ENCODE measurements around the gene ANXA4.

Gene ANXA4

GRCh38 chr2:69740502-69740951 is 1.4 kb upstream of the ANXA4 start:
- Histone ChIP-seq H3K27me3 (ENCODE audit: insufficient read depth, poor library complexity, severe bottlenecking) (no peaks in the 10 kb centered on the region), H3K36me3 (ENCODE audit: low read depth) (no peaks in the 10 kb centered on the region), H3K9me3 (ENCODE audit: severe bottlenecking) (no peaks in the 10 kb centered on the region), H3K4me1 (ENCODE audit: insufficient read depth, poor library complexity, severe bottlenecking) (peaks cover 6% of the 10 kb centered on the region), H3K4me3 (ENCODE audit: severe bottlenecking) (peak overlapping the region; percentile 76), H3K27ac (ENCODE audit: poor library complexity, severe bottlenecking) (peak overlapping the region; percentile 86)
- DNase-seq (ENCODE audit: low spot score) (no peak), ATAC-seq (ENCODE audit: low read depth) (no peak)
- no peak for TF ChIP-seq CTCF (IDR thresholded peaks at IDR 0.05; ENCODE audit: poor library complexity, severe bottlenecking)

- no peaks in the 10 kb centered on the region for H3K36me3 ChIP-seq (ENCODE audit: low read depth)
- H3K9me3 ChIP-seq (ENCODE audit: severe bottlenecking) = no peaks in the 10 kb centered on the region
- peaks cover 6% of the 10 kb centered on the region for H3K4me1 ChIP-seq (ENCODE audit: insufficient read depth, poor library complexity, severe bottlenecking)
- DNase-seq (ENCODE audit: low spot score) = no peak
- peak overlapping the region; percentile 76 for H3K4me3 ChIP-seq (ENCODE audit: severe bottlenecking)
- no peaks in the 10 kb centered on the region for H3K27me3 ChIP-seq (ENCODE audit: insufficient read depth, poor library complexity, severe bottlenecking)
- peak overlapping the region; percentile 86 for H3K27ac ChIP-seq (ENCODE audit: poor library complexity, severe bottlenecking)
- TF ChIP-seq CTCF (IDR thresholded peaks at IDR 0.05; ENCODE audit: poor library complexity, severe bottlenecking) = peak; percentile 16
- peak; percentile 63 for ATAC-seq (ENCODE audit: low read depth)
These were observed 732 bp upstream of the ANXA4 start for GRCh38 chr2:69741229-69741574.

- no peak for TF ChIP-seq CTCF (IDR thresholded peaks at IDR 0.05; ENCODE audit: poor library complexity, severe bottlenecking)
- ATAC-seq (ENCODE audit: low read depth) (peak; percentile 34), DNase-seq (ENCODE audit: low spot score) (no peak)
- Histone ChIP-seq H3K9me3 (ENCODE audit: severe bottlenecking) (no peaks in the 10 kb centered on the region), H3K27me3 (ENCODE audit: insufficient read depth, poor library complexity, severe bottlenecking) (no peaks in the 10 kb centered on the region), H3K36me3 (ENCODE audit: low read depth) (no peaks in the 10 kb centered on the region), H3K27ac (ENCODE audit: poor library complexity, severe bottlenecking) (peak overlapping the region; percentile 86), H3K4me1 (ENCODE audit: insufficient read depth, poor library complexity, severe bottlenecking) (peaks cover 6% of the 10 kb centered on the region), H3K4me3 (ENCODE audit: severe bottlenecking) (peak overlapping the region; percentile 76)
These were observed 503 bp downstream of the ANXA4 start for GRCh38 chr2:69742322-69742952.

- H3K36me3 ChIP-seq (ENCODE audit: low read depth) = no peaks in the 10 kb centered on the region
- H3K27ac ChIP-seq (ENCODE audit: poor library complexity, severe bottlenecking) = no peak overlapping the region
- no peak overlapping the region for H3K4me3 ChIP-seq (ENCODE audit: severe bottlenecking)
- TF ChIP-seq CTCF (IDR thresholded peaks at IDR 0.05; ENCODE audit: poor library complexity, severe bottlenecking) = no peak
- no peaks in the 10 kb centered on the region for H3K27me3 ChIP-seq (ENCODE audit: insufficient read depth, poor library complexity, severe bottlenecking)
- no peak for DNase-seq (ENCODE audit: low spot score)
- no peak for ATAC-seq (ENCODE audit: low read depth)
- peaks cover 6% of the 10 kb centered on the region for H3K4me1 ChIP-seq (ENCODE audit: insufficient read depth, poor library complexity, severe bottlenecking)
- H3K9me3 ChIP-seq (ENCODE audit: severe bottlenecking) = no peaks in the 10 kb centered on the region
These were observed 1.9 kb downstream of the ANXA4 start for GRCh38 chr2:69743847-69744264.

GRCh38 chr2:69744456-69744855 is 2.5 kb downstream of the ANXA4 start:
- Histone ChIP-seq H3K27ac (ENCODE audit: poor library complexity, severe bottlenecking) (no peak overlapping the region), H3K9me3 (ENCODE audit: severe bottlenecking) (no peaks in the 10 kb centered on the region), H3K27me3 (ENCODE audit: insufficient read depth, poor library complexity, severe bottlenecking) (no peaks in the 10 kb centered on the region), H3K4me3 (ENCODE audit: severe bottlenecking) (no peak overlapping the region), H3K4me1 (ENCODE audit: insufficient read depth, poor library complexity, severe bottlenecking) (peaks cover 6% of the 10 kb centered on the region), H3K36me3 (ENCODE audit: low read depth) (no peaks in the 10 kb centered on the region)
- ATAC-seq (ENCODE audit: low read depth) = no peak
- no peak for TF ChIP-seq CTCF (IDR thresholded peaks at IDR 0.05; ENCODE audit: poor library complexity, severe bottlenecking)
- no peak for DNase-seq (ENCODE audit: low spot score)
